H1 (cell line): ENCODE results near the gene CCNY. TPM values are rescaled to one million over a fixed set of nuclear protein-coding genes. Genes with fewer than 3 reads are reported as not detected.

Experiments used
- JUND ChIP-seq: IDR thresholded peaks from 2 replicates; pipeline ENCODE4 v1.6.1; 2011; ENCODE audit warnings: mild to moderate bottlenecking, improper control_type of control experiment, low read length
- POLR2A ChIP-seq, 2 experiments: IDR thresholded peaks; 1 replicate in 1 of 2; 2 replicates in 1 of 2; pipeline ENCODE4 v1.6.1; 2011; ENCODE audit warnings: low read depth in 2 of 2, low read length in 2 of 2, mild to moderate bottlenecking in 2 of 2; ENCODE audit errors: control extremely low read depth in 1 of 2
- RFX5 ChIP-seq: IDR thresholded peaks from 2 replicates; pipeline ENCODE4 v1.6.1; 2011; ENCODE audit warnings: low read depth, low read length, improper control_type of control experiment, borderline replicate concordance
- RXRA ChIP-seq: IDR thresholded peaks from 2 replicates; pipeline ENCODE4 v1.6.1; 2011; ENCODE audit warnings: low read depth, mild to moderate bottlenecking, low read length, moderate library complexity; ENCODE audit not compliant: insufficient read depth
- SAP30 ChIP-seq: fragments of 300-600 bp; sonication (generic); IDR thresholded peaks from 2 replicates; pipeline ENCODE4 v1.7.1; 2012; ENCODE audit warnings: low read length, moderate library complexity, mild to moderate bottlenecking, inconsistent platforms; ENCODE audit not compliant: insufficient read depth, insufficient replicate concordance
- SP2 ChIP-seq: IDR thresholded peaks from 2 replicates; pipeline ENCODE4 v1.6.1; 2012; ENCODE audit warnings: mild to moderate bottlenecking, low read length, inconsistent platforms
- ZNF274 ChIP-seq: IDR thresholded peaks from 2 replicates; pipeline ENCODE4 v1.7.0; 2012; ENCODE audit warnings: low read length, borderline replicate concordance; ENCODE audit errors: extremely low read depth
- polyA plus RNA-seq, 7 experiments: library from polyadenylated mRNA; depleted of rRNA in 3 of 7; stranded (reverse) in 5 of 7; unstranded in 2 of 7; fragments of >200 nt in 5 of 7; fragments of 200-250 nt in 2 of 7; gene quantifications; 1 replicate in 5 of 7; 2 replicates in 1 of 7; 4 replicates in 1 of 7; pipeline versions ENCODE4 v1.2.1 to v1.2.3, GENCODE V29; 2011 to 2013; ENCODE audit warnings: missing spikeins in 2 of 7, mixed read lengths in 2 of 7
- total RNA-seq: library from RNA; stranded (reverse); fragmentation: NEBNext Ultra II Directional; extraction: Animal tissue kit (Norgen Biotek cat#: 25700); gene quantifications from 2 replicates; pipeline ENCODE4 v1.2.1, GENCODE V29; 2021

CCNY gene
- total and polyA plus RNA-seq, 2 of the 8 experiments (the other 6 are each of a cell fraction or from before 2014, with no cell fraction given), result 25.3 to 68.2 TPM

DNA sequence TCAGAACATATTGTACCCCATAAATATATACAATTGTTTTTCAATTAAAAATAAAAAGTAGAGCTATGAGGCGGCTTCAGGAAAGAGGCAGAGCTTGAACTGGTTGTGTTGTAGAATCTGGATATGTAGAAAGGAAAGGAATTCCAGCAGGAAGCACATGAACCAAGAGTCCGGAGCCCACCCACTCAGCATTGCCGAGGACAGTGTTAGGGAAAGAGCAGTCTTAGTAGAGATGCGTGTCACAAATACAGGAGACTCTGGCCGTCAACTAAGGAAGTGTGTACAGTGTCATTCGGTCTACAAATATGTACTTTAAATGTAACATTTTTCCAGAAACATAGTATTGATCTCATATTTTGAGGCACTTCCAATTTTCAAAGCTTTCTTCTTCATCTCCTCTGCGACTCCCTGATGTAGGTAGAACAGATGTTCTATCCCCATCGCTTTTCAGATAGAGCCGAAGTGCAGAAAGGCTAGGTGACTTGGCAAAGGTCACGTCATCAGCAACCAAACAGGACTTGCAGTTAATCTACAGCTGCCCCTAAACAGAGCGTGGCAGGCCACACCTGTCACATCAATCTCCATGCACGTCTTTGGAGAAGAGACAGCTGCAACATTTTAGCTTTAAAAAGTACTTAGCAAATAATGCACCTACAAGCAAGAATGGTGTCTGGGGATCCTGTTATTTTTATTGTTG, 243.6 kb downstream of the CCNY start (continued):
- TF ChIP-seq JUND (no peak), ZNF274 (no peak), POLR2A (IDR thresholded peaks at IDR 0.05; ENCODE audit: control extremely low read depth in 1 of 2, low read depth in 2 of 2, low read length in 2 of 2) (no peak), RXRA (no peak), RFX5 (no peak), SAP30 (no peak), SP2 (no peak)
